ENCODE results near the gene CD37. TPM values are rescaled to one million over a fixed set of nuclear protein-coding genes. Genes with fewer than 3 reads are reported as not detected.
A peak's percentile ranks its signal among the peaks of the same experiment; 100 is the strongest.

CD37 gene
- total RNA-seq, 4 donors from 2014 or later = 4.4 to 11.0 (median 7.8) TPM

DNA sequence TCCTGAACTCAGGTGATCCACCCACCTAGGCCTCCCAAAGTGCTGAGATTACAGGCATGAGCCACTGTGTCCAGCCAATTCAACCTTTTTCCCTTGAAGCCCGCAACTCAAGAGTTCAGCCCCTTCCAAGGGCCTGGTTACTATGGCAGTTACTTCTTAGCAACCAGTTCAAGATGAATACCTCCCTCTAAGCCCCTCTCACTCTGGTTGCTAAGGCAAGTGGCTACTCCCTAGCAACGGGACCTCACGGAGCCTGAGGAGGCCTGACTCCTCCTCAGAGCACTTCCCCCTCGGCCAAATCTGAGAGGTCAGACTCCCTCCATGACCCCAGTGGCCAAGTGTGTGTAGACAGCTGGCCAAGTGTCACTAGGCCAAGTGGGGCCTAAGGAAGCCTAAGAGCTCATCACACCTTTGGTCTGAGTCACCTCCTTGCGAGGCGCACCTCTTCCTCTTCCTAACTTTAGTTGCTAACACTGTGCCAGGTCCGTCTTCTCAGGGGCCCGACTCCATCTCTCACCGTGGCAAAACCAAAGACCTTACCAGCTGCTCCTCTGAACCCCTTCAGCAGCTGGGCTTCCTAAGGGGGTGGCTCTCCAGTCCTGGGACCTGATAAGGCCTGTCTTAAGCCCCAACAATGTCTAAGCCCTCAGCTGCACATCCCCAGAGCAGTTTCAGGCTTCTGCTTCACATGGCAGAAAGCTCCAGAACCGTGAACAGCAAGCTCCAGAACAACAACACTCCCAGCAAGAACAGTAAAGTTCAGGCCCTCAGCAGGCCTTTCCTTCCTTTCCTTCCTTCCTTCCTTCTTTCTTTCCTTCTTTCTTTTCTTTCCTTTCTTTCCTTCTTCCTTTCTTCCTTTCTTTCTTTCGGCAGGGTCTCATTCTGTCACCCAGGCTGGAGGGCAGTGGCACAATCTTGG lies 9.6 kb downstream of the CD37 start:
- Histone ChIP-seq H3K9me3 (no peaks in the 10 kb centered on the region), H3K4me1 (no peaks in the 10 kb centered on the region), H3K4me3 (no peak overlapping the region), H3K27ac (no peak overlapping the region), H3K27me3 (no peaks in the 10 kb centered on the region), H3K36me3 (no peaks in the 10 kb centered on the region)
- DNase-seq = no peak
- TF ChIP-seq CTCF (IDR thresholded peaks at IDR 0.05) = no peak
- TF ChIP-seq POLR2A (IDR thresholded peaks at IDR 0.05) = no peak
- intact Hi-C loops (cut with DNase I; ENCODE audit: low total_unique reads) = no loop called here

DNA sequence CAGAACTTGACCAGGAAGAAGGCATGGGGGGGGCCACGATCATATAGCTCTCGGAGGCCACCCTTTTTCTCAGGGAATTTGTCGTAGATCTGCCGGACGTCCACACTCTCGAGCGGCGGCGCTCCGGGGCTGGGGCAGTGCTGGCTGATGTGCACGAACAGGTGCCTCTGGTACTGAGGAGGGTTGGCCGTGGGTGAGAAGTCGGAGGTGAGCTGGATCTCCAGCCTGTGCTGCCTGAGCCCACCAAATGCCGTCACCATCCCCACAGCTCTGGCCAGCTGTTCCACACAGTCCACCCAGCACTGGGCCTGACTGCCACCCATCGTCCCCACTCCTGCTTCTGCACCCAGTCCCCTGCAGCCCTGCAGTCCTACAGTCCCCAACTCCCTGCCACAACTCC lies 12.0 kb downstream of the CD37 start:
- intact Hi-C loops (cut with DNase I; ENCODE audit: low total_unique reads) = no loop called here
- Histone ChIP-seq H3K4me1 (no peaks in the 10 kb centered on the region), H3K27ac (no peak overlapping the region), H3K9me3 (no peaks in the 10 kb centered on the region), H3K27me3 (no peaks in the 10 kb centered on the region), H3K4me3 (no peak overlapping the region), H3K36me3 (no peaks in the 10 kb centered on the region)
- no peak for DNase-seq
- TF ChIP-seq CTCF (IDR thresholded peaks at IDR 0.05) = no peak
- TF ChIP-seq POLR2A (IDR thresholded peaks at IDR 0.05) = no peak

GRCh38 chr19:49347835-49348234 lies 12.6 kb downstream of the CD37 start:
- Histone ChIP-seq H3K27ac (no peak overlapping the region), H3K9me3 (no peaks in the 10 kb centered on the region), H3K4me1 (no peaks in the 10 kb centered on the region), H3K27me3 (no peaks in the 10 kb centered on the region), H3K36me3 (no peaks in the 10 kb centered on the region), H3K4me3 (no peak overlapping the region)
- peak in 1 of 2 donors; percentile 46 for DNase-seq
- intact Hi-C loops (cut with DNase I; ENCODE audit: low total_unique reads) = no loop called here
- no peak for TF ChIP-seq POLR2A (IDR thresholded peaks at IDR 0.05)
- peak in 1 of 4 experiments; percentile 8 for TF ChIP-seq CTCF (IDR thresholded peaks at IDR 0.05)

DNA sequence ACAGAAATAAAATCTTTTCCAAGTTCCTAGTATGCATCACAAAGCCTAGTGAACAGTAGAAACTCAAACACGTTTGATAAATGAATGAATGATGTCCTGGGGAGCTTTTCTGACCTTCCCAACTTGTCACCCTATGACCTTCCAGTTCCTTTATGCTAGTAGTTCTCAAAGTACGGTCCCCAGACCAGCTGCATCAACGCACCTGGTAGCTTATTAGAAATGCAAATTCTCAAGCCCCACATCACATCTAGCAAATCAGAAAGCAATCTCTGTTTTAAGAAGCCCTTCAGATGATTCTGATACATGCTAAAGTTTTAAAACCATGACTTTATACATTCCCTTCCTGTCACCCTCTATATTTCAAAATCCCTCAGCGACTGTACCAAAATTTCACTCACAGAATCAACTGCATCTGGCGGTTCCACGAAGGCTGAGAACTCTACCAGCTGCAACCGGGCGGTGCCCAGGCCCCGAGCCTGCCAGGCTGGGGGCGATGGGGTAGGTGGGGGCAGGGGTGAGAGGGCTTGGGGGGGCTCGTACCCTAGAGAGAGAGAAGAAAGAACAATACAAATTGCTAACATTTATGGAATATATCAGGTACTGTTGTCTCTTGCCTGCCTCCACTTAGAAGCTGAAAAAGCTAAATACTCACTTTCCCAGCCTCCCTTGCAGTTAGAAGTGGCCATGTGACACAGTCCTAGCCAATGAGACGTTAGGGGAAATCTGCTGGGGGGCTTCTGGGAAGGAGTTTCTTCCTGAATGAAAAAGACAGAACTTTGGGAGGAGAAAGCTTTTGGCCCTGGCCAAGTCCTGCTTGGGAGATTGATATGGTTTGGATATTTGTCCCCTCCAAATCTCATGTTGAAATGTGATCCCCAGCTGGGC lies 13.3 kb downstream of the CD37 start:
- no peak for TF ChIP-seq CTCF (IDR thresholded peaks at IDR 0.05)
- intact Hi-C loops (cut with DNase I; ENCODE audit: low total_unique reads) = no loop called here
- H3K36me3 ChIP-seq = no peaks in the 10 kb centered on the region

GRCh38 chr19:49349567-49349966 lies 14.4 kb downstream of the CD37 start:
- TF ChIP-seq POLR2A (IDR thresholded peaks at IDR 0.05) = no peak
- TF ChIP-seq CTCF (IDR thresholded peaks at IDR 0.05) = no peak
- H3K36me3 ChIP-seq = no peaks in the 10 kb centered on the region
- intact Hi-C loops (cut with DNase I; ENCODE audit: low total_unique reads) = no loop called here

More for the DNA sequence above, 13.3 kb downstream of the CD37 start:
- DNase-seq = no peak
- no peak overlapping the region for H3K4me3 ChIP-seq
- H3K9me3 ChIP-seq = no peaks in the 10 kb centered on the region
- H3K27ac ChIP-seq = no peak overlapping the region
- H3K27me3 ChIP-seq = no peaks in the 10 kb centered on the region
- H3K4me1 ChIP-seq = no peaks in the 10 kb centered on the region

More at GRCh38 chr19:49349567-49349966, 14.4 kb downstream of the CD37 start:
- no peaks in the 10 kb centered on the region for H3K9me3 ChIP-seq
- H3K4me1 ChIP-seq = no peaks in the 10 kb centered on the region
- no peak for DNase-seq
- no peak overlapping the region for H3K4me3 ChIP-seq
- H3K27me3 ChIP-seq = no peaks in the 10 kb centered on the region
- H3K27ac ChIP-seq = no peak overlapping the region

All from uterus (tissue), 4 donors.